ENCODE measurements around the gene TIAM1. TPM values are rescaled to one million over a fixed set of nuclear protein-coding genes. Genes with fewer than 3 reads are reported as not detected.

Gene TIAM1
- total and polyA plus RNA-seq, 2 donors from 2014 or later = 4.6 to 30.0 TPM

GRCh38 chr21:31158789-31159581, 185.1 kb downstream of the TIAM1 start:
- Histone ChIP-seq H3K27ac (ENCODE audit: low read depth in 2 of 2, low read length in 2 of 2) (no peak overlapping the region), H3K4me3 (ENCODE audit: low read length in 3 of 3) (no peak overlapping the region), H3K4me1 (ENCODE audit: control insufficient read depth in 2 of 3, insufficient read depth in 2 of 3, low read depth in 1 of 3, low read length in 3 of 3) (peaks cover 0 to 5% (median 0%) of the 10 kb centered on the region in 3 donors)

GRCh38 chr21:31157756-31158155, 186.3 kb downstream of the TIAM1 start:
- DNase-seq (no peak), FAIRE-seq (no peak)
- Histone ChIP-seq H3K4me3 (ENCODE audit: low read length in 3 of 3) (no peak overlapping the region), H3K36me3 (ENCODE audit: control insufficient read depth in 2 of 3, insufficient read depth in 3 of 3, low read length in 3 of 3) (no peaks in the 10 kb centered on the region), H3K27me3 (ENCODE audit: control insufficient read depth, insufficient read depth, low read length) (no peaks in the 10 kb centered on the region), H3K9ac (ENCODE audit: low read length in 3 of 3) (no peak overlapping the region), H3K9me3 (ENCODE audit: control insufficient read depth in 2 of 3, insufficient read depth in 1 of 3, low read length in 3 of 3) (peaks cover 0 to 14% (median 0%) of the 10 kb centered on the region in 3 donors), H3K27ac (ENCODE audit: low read depth in 2 of 2, low read length in 2 of 2) (no peak overlapping the region), H3K4me1 (ENCODE audit: control insufficient read depth in 2 of 3, insufficient read depth in 2 of 3, low read depth in 1 of 3, low read length in 3 of 3) (peaks cover 0 to 5% (median 0%) of the 10 kb centered on the region in 3 donors)
- intact Hi-C loops (cut with DNase I) = no loop called here
- TF ChIP-seq CTCF (IDR thresholded peaks at IDR 0.05; ENCODE audit: borderline replicate concordance, extremely low read depth, insufficient read depth) = no peak

More at GRCh38 chr21:31158789-31159581, 185.1 kb downstream of the TIAM1 start:
- intact Hi-C loops (cut with DNase I) = no loop called here
- FAIRE-seq (no peak), DNase-seq (no peak)
- Histone ChIP-seq H3K27me3 (ENCODE audit: control insufficient read depth, insufficient read depth, low read length) (no peaks in the 10 kb centered on the region), H3K36me3 (ENCODE audit: control insufficient read depth in 2 of 3, insufficient read depth in 3 of 3, low read length in 3 of 3) (no peaks in the 10 kb centered on the region), H3K9ac (ENCODE audit: low read length in 3 of 3) (no peak overlapping the region), H3K9me3 (ENCODE audit: control insufficient read depth in 2 of 3, insufficient read depth in 1 of 3, low read length in 3 of 3) (peaks cover 0 to 14% (median 0%) of the 10 kb centered on the region in 3 donors)
- no peak for TF ChIP-seq CTCF (IDR thresholded peaks at IDR 0.05; ENCODE audit: borderline replicate concordance, extremely low read depth, insufficient read depth)

GRCh38 chr21:31156662-31157061, 187.4 kb downstream of the TIAM1 start:
- no peak for DNase-seq
- intact Hi-C loops (cut with DNase I) = no loop called here
- H3K4me3 ChIP-seq (ENCODE audit: low read length in 3 of 3) = no peak overlapping the region
- no peak overlapping the region for H3K9ac ChIP-seq (ENCODE audit: low read length in 3 of 3)
- H3K27me3 ChIP-seq (ENCODE audit: control insufficient read depth, insufficient read depth, low read length) = no peaks in the 10 kb centered on the region
- no peaks in the 10 kb centered on the region for H3K36me3 ChIP-seq (ENCODE audit: control insufficient read depth in 2 of 3, insufficient read depth in 3 of 3, low read length in 3 of 3)
- no peak for FAIRE-seq
- no peak for TF ChIP-seq CTCF (IDR thresholded peaks at IDR 0.05; ENCODE audit: borderline replicate concordance, extremely low read depth, insufficient read depth)
- H3K4me1 ChIP-seq (ENCODE audit: control insufficient read depth in 2 of 3, insufficient read depth in 2 of 3, low read depth in 1 of 3, low read length in 3 of 3) = peaks cover 0 to 5% (median 0%) of the 10 kb centered on the region in 3 donors
- no peak overlapping the region for H3K27ac ChIP-seq (ENCODE audit: low read depth in 2 of 2, low read length in 2 of 2)
- peaks cover 0 to 14% (median 0%) of the 10 kb centered on the region in 3 donors for H3K9me3 ChIP-seq (ENCODE audit: control insufficient read depth in 2 of 3, insufficient read depth in 1 of 3, low read length in 3 of 3)

All from kidney (tissue), 14 donors.